ENCODE results near the gene MOCS3.

The MOCS3 gene

DNA sequence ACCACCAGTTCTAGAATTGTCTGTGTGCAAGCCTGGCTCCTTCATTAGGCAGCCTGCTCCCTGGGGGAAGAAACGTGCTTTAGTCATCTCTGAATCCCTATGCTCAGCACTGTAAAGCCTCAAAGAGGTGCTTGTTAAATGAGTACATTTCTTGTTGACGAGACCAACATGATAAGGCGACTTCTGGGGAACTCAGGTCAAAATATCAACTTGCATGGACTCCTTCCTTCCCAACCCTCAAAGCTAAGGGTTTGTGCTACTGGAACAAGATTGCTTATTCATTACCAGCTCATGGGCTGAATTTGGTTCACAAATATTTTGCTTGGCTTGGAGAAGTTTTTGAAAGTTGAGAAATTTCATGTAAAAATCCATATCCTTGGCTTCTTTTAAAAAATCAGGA lies 53.7 kb downstream of the MOCS3 start:
- DNase-seq (ENCODE audit: low spot score) = no peak
